RCC 7860 (cell line): Measurements from ENCODE around the gene BTBD9.

Experiments
- DNase-seq: peaks from one replicate; pipeline ENCODE4 v3.0.0-alpha.2; 2015; ENCODE audit warnings: low spot score
- FAIRE-seq: peaks from 2 replicates; lab custom pipeline; 2012; peaks lifted over from hg19 to GRCh38; lab: Jason Lieb, UNC

The BTBD9 gene

DNA sequence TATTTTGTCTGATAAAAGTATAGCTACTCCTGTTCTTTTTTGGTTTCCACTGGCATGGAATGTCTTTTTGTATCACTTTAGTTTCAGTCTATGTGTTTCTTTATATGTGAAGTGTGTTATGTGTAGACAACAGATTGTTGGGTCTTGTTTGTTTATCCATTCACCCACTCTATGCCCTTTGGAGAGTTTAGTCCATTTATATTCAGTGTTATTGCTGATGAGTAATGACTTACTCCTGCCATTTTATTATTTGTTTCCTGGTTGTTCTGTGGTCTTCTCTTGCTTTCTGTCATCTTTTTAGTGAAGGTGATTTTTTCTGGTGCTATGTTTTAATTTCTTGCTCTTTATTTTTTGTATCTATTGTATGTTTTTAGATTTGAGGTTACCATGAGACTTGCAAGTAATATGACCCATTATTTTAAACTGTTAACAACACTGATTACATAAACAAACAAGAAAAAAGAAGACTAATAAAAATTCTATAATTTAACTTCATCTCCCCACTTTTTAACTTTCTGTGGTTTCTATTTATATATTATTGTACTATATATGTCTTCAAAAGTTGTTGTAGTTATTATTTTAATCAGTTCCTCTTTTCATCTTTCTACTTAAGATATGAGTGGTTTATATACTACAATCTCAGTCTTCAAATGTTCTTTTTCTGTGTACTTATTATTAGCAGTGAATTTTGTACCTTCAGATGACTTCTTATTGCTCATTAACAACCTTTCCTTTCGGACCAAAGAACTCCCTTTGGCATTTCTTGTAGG lies 323.4 kb downstream of the BTBD9 start:
- FAIRE-seq, result no peak
- DNase-seq, result no peak

DNA sequence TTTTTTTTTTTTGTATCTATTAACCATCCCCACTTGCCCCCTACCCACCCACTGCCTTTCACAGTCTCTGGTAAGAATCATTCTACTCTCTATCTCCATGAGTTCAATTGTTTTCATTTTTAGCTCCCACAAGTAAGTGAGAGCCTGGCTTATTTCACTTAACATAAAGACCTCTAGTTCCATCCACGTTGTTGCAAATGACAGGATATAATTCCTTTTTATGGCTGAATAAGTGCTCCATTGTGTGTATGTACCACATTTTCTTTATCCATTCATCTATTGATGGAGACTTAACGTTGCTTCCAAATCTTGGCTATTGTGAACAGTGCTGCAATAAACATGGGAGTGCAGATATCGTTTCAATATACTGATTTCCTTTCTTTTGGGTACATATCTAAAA lies 328.5 kb downstream of the BTBD9 start:
- DNase-seq, result no peak
- no peak for FAIRE-seq

DNA sequence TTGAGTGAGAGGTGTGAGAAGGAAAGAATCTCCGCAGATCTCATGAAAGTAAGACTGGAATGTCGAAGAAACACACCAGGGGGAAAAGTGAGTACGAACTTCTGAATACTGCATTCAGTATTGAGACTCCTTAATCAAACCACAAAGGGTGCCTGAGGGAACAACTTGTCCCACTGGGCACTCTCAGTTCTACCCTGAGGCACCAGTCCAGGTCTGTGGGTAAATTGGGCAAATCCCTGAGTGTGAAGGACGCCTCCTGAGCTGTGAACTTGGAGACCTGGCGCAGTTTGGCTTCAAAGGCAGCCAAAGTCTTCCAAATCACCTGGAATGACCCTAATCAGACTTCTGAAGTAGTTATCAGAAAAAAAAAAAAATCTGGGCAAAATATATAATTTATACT lies 329.7 kb downstream of the BTBD9 start:
- FAIRE-seq, result no peak
- no peak for DNase-seq

GRCh38 chr6:38307740-38308139 lies 332.0 kb downstream of the BTBD9 start:
- DNase-seq (no peak), FAIRE-seq (no peak)

DNA sequence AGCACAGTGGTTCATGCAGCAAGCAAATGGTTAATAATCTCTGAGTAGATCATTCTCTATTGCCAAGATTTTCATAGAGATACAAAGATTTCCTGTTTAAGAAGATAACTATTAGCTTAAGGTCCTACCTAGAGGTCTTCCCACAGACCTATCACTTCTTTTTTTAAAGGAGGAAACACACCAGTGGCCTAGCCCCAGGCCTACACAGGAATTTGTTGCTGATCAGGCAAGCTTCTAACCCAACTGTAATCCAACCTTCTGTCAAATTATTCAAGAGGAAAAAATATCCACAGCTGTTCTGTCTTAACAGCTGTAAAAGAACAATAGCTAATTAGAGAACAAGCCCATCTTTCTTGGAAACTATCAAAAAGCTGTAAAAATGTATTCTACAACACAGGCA lies 332.8 kb downstream of the BTBD9 start:
- no peak for DNase-seq
- no peak for FAIRE-seq

GRCh38 chr6:38305995-38306681 lies 333.6 kb downstream of the BTBD9 start:
- FAIRE-seq (no peak), DNase-seq (no peak)

GRCh38 chr6:38302838-38303237 lies 336.9 kb downstream of the BTBD9 start:
- no peak for FAIRE-seq
- no peak for DNase-seq

DNA sequence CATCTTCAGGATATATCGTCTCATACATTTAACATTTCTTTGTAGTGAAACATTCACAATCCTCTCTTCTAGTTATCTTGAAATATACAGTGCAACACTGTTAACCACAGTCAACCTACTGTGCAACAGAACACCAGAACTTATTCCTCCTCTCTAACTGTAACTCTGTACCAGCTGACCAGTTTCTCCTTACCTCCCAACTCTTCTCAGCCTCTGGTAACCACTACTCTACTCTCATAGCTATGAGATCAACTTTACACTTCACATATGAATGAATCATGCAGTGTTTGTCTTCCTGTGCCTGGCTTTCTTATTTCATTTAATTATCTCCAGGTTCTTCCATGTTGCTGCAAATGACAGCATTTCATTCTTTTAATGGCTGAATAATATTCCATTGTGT lies 337.6 kb downstream of the BTBD9 start:
- DNase-seq (no peak), FAIRE-seq (no peak)

GRCh38 chr6:38290133-38290799 lies 349.5 kb downstream of the BTBD9 start:
- FAIRE-seq, result no peak

GRCh38 chr6:38287487-38287886 lies 352.2 kb downstream of the BTBD9 start:
- no peak for DNase-seq
- no peak for FAIRE-seq

More at GRCh38 chr6:38290133-38290799, 349.5 kb downstream of the BTBD9 start:
- no peak for DNase-seq

- FAIRE-seq, result no peak
- DNase-seq, result no peak
These were observed 354.8 kb downstream of the BTBD9 start for GRCh38 chr6:38284802-38285394.

DNA sequence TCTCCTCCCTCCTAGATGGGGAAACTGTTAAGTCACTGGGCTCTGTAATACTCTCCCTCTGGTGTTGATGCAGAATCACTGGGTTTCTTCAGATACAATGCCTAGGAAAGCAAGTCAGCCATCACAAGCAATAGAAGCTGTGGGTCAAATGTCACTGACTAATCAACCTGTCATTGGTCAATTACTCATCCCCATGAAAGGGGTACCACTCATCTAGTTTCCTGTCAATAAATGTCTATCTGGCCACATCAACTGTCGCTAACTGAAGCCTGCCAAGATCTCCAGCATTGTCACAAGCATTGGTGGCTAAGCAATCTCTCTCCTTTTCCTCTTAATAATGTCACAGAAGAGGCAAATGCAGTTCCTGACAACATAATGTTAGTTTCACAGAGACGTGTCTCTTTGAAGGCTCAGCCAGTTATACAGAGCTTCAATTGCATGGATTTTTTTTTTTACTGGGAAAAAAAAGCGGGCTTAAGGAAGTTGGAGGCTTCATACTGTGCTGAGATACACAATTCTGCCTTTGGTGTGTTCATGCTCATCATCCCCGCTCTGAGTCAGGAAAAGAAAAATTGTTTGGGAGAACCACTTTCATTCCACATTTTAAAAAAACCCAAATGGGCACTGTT lies 355.9 kb downstream of the BTBD9 start:
- DNase-seq (peak; percentile 85), FAIRE-seq (peak; percentile 83)

- DNase-seq (peak; percentile 37), FAIRE-seq (no peak)
These were observed 356.8 kb downstream of the BTBD9 start for GRCh38 chr6:38282911-38283310.

DNA sequence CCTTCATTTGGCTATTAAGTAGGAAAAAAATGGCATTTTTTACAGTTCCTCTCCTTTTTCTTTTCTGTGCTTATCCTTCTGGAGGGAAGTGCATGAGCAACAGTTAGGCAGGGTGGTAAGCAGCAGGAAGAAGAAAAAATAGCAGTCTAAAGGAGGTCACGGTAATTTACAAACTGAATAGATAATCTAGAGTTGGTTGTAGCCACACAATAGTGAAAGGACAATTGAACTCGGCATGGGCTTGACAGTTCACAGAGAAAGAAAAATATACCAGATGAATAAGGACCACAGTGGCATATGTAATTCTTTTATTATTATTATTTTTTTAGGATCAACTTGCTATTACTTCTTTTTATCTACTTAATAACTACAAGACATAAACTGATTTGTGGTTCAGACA lies 358.6 kb downstream of the BTBD9 start:
- no peak for DNase-seq
- FAIRE-seq, result no peak

- no peak for FAIRE-seq
- no peak for DNase-seq
These were observed 359.7 kb downstream of the BTBD9 start for GRCh38 chr6:38279963-38280588.

- DNase-seq, result no peak
- no peak for FAIRE-seq
These were observed 360.3 kb downstream of the BTBD9 start for GRCh38 chr6:38279423-38279822.

- DNase-seq, result no peak
- no peak for FAIRE-seq
These were observed 366.4 kb downstream of the BTBD9 start for GRCh38 chr6:38273325-38273724.

- no peak for FAIRE-seq
- DNase-seq, result no peak
These were observed 367.5 kb downstream of the BTBD9 start for GRCh38 chr6:38272222-38272621.

DNA sequence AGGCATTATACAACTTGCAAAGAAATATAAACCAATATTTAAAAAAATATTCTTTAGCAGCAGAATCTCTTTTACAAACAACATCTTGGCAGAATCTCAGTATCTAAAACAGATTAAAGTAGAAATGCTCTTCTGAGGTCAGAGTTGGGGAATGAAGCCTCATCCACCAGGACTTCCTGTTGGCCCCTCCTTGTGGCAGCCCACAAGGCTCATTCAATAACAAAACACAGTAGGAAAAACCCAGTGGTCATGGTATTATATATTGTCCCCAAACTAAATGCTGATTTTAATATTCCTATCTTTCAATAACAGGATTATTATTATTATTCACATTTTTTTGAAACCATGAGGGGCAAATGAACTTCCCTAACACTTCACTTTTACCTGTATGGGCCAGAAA lies 368.6 kb downstream of the BTBD9 start:
- FAIRE-seq, result no peak
- no peak for DNase-seq

GRCh38 chr6:38270367-38270766 lies 369.4 kb downstream of the BTBD9 start:
- DNase-seq (no peak), FAIRE-seq (no peak)
